GM19328 (cell line): ENCODE measurements around the gene IL13RA1.
"Not testable (repeated sequence)": the region's sequence is repeated elsewhere in the genome, so short reads cannot be mapped to it uniquely, and the experiment has no call there.

ENCODE experiments used
- ATAC-seq: cut with Tn5 transposase; IDR thresholded peaks from one replicate; pipeline ENCODE4 v1.9.1; 2021; ENCODE audit warnings: mild to moderate bottlenecking, moderate library complexity; ENCODE audit not compliant: unreplicated experiment

Gene IL13RA1

DNA sequence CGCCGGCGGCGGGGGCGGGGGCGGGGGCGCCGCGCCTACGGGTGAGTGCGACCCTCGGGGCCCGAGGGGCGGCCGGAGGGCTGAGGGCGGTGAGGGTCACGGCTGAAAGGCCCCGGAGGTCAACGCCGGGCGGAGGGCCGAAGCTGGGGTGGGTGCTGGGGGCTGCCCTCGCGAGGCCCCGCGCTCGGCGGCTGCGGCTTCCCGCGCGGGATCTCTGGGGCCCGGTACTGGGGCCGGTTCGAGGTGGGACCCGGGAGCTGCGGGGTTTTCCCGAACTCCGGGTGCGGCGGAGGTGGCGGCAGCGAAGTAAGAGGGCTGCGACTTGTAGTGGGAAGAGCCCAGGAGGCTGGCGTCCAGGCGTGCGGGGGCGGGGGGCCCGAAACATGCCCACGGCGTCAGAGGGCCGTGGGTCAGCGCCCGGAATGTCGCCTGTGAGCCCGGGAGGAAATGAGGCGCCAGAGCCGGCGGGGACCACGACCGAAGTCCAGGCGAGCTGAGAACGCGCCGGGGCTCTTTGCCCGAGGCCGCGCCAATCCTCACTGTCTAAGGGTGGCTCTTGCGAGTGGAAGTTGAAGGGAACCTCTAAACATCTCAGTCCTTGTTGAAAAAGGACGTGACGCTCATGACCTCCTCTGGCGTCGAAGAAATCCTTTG, 407 bp downstream of the IL13RA1 start:
- no peak for ATAC-seq

GRCh38 chrX:118729042-118729652, 1.7 kb downstream of the IL13RA1 start:
- no peak for ATAC-seq

DNA sequence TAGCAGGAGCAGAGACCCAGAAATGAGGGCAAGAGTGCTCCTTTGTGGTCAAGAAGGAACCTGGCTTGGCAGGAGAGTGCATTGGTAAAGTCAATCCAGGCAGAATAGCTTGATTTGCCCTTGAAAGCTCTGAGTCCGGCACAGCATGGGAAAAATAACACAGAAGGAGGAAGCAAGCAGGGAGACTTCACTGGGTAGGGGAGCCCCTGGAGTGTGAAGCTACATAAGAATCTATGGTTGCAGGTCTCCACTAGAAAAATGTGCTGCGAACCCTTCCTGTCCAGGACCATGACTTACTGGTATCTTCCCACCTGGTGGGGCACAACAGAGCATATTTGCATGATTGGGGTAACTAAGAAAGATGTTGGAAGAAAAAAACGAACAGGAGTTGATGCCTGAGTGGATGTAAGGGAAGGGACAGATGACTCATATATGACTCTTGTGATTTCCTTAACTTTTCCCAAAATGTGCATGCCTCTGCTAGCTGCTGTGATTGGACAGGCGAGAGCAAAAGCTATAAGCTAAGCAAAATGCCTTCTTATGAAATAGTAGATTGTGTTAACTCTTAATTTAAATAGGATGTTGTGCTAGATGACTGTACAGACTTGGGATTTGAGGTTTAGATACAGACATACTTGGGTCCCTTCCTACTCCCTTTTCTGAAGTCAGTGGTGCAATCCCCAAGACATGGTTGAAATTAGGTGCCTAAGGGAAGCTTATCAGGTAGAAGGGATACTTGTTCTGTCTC, 3.3 kb downstream of the IL13RA1 start:
- no peak for ATAC-seq

DNA sequence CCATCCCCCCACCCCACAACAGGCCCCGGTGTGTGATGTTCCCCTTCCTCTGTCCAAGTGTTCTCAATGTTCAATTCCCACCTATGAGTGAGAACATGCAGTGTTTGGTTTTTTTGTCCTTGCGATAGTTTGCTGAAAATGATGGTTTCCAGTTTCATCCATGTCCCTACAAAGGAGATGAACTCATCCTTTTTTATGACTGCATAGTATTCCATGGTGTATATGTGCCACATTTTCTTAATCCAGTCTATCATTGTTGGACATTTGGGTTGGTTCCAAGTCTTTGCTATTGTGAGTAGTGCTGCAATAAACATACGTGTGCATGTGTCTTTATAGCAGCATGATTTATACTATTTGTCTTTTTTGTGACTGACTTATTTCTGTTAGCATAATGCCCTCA, 5.1 kb downstream of the IL13RA1 start:
- not testable (repeated sequence) for ATAC-seq

DNA sequence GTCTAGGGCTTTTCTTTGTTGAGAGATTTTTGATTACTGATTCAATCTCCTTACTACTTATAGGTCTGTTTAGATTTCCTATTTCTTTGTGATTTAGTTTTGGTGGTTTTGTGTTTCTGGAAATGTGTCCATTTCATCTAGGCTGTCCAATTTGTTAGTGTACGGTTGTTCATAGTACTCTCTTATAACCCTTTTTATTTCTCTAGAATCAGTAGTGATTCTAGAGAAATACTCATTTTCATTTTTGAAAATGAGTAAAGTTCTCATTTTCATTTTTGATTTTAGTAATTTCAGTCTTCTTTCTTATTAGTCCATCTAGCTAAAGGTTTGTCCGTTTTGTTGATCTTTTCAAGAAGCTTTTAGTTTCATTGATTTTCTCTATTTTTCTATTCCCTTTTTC, 7.5 kb downstream of the IL13RA1 start:
- ATAC-seq, result no peak

GRCh38 chrX:118736394-118737010, 9.1 kb downstream of the IL13RA1 start:
- ATAC-seq, result no peak

GRCh38 chrX:118739577-118739976, 12.2 kb downstream of the IL13RA1 start:
- ATAC-seq, result no peak

GRCh38 chrX:118740276-118740889, 13.0 kb downstream of the IL13RA1 start:
- ATAC-seq, result no peak

DNA sequence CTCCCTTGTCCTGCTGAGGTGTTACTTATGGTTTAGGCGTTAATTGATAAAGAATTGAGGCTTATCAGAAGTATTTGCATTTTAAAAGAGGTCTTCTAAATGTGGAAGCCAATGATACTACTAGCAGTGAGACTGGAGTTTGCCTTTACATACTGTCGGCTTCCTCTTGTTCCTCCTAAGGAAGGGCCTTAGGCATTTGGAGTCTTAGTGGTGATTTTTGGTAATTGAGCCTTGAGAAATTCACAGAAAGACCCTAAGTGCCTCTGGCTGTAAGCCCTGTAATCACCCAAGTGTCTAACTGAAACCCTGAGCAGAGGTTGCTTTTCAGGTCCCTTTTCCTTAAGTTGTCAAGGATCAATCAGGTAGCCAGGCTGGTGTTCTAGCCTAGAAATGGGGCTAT, 14.8 kb downstream of the IL13RA1 start:
- no peak for ATAC-seq

DNA sequence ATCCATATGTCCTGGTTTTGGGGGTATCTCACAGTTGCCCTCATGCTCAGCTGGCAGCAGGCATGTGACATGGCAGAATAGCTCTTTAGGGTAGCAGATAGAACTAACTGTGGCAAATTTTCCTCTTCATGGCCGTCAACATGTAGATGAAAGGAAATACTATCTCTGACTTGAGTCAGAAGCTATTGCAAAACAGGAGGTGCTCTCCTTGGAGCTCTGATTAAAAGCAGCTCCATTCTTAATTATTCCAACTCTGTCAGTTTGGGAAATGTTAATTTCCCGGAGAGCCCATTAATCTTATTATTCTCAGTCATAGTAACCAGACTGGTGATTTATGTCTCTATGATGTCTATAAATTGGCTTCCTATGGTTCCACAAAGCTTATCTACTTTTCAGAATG, 18.2 kb downstream of the IL13RA1 start:
- ATAC-seq, result no peak

GRCh38 chrX:118751950-118752783, 24.8 kb downstream of the IL13RA1 start:
- ATAC-seq, result peak; percentile 70

GRCh38 chrX:118755633-118756032, 28.2 kb downstream of the IL13RA1 start:
- no peak for ATAC-seq

- no peak for ATAC-seq
These were observed 28.7 kb downstream of the IL13RA1 start for GRCh38 chrX:118756101-118756500.

- no peak for ATAC-seq
These were observed 31.1 kb downstream of the IL13RA1 start for GRCh38 chrX:118758511-118758910.

- no peak for ATAC-seq
These were observed 32.6 kb downstream of the IL13RA1 start for GRCh38 chrX:118760025-118760424.

DNA sequence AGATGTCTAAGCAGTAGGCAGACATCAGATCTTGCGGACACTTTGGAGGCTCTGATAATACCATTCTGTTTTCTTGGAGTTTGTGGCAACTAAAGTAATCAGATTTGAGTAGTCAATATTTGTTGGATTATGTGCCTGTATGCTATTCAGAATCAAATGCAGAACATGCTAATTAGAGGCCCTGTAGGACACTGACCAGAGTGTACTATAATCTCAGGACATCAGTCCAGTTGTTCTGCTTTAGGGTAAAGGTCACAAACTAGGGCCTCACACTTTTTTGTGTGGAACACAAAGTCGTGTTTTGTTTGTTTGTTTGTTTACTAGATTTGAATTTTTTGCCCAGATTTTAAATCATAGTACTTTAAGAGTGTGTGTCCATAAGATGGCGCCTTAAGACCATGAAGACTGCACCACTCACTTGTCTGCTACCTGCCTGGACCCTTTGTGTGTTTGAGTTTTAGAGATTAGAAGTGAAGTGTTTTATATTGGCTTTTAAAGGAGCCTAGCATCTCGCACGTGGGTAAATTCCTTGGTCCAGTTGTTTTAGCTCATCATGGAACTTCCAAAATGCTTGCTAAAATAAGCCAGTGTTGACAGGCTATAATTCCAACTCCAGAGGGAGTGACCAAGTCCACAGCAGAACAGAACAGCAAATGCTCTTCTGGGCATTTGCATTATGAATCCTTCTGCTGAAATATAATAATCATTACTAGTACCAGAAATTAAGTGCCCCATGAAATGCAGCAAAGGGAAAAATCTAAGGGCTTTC, 34.7 kb downstream of the IL13RA1 start:
- ATAC-seq, result no peak

GRCh38 chrX:118763489-118763888, 36.1 kb downstream of the IL13RA1 start:
- no peak for ATAC-seq

GRCh38 chrX:118764122-118764521, 36.7 kb downstream of the IL13RA1 start:
- ATAC-seq, result no peak

GRCh38 chrX:118770133-118770760, 42.8 kb downstream of the IL13RA1 start:
- no peak for ATAC-seq
